ENCODE results near the gene ATXN1. TPM values are rescaled to one million over a fixed set of nuclear protein-coding genes. Genes with fewer than 3 reads are reported as not detected.

Gene ATXN1
- total RNA-seq, 1 donor from 2014 or later = 69.1 TPM

DNA sequence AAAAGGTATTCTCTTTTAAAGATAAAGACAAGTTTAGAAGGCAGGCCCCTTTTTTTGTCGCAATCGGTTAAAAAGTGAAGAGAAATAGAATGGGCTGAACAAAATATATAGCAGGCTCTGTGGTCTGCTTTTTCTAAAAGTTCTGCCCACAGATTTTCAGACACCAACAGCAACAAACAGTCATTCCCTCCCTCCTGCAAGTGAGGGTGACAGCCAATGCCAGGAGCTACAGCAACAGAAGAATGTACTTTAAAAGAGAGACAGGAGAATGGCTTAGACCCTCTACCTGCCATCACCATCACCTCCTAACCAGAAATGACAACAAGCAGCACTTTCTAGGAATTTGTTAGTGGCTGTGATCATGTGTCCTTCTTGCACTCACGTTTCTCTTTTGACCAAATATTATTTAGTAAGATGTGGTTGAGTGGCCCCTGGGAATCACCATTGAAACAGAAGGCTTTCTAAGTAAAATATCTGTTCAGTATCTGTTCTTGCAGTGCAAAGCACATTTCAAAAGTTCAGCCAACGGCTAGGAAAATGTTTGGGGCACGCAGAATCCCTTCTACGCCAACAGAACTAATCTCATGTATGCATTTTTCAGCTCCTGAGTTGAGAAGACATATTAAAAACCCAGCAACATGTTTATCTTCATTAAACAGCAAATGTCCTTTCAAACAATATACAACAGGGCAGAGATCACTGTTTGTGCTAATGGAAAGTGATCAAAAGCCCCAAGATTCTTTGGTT, 248.5 kb downstream of the ATXN1 start:
- intact Hi-C loops (cut with micrococcal nuclease) = loop anchor here (1.0 to 10.0 kb wide), 10 partner anchors 9 to 572 kb away; no protein-coding TSS in a partner anchor
- Mint-ChIP-seq H3K4me3 (ENCODE audit: low read depth) (no peak overlapping the region), H3K36me3 (ENCODE audit: low read depth) (peaks cover 57% of the 10 kb centered on the region), H3K27me3 (ENCODE audit: low read depth) (no peaks in the 10 kb centered on the region), H3K9me3 (no peaks in the 10 kb centered on the region), H3K4me1 (ENCODE audit: low read depth) (peaks cover 70% of the 10 kb centered on the region), H3K27ac (peak overlapping the region; percentile 84)
- no peak for DNase-seq (ENCODE audit: low spot score)

DNA sequence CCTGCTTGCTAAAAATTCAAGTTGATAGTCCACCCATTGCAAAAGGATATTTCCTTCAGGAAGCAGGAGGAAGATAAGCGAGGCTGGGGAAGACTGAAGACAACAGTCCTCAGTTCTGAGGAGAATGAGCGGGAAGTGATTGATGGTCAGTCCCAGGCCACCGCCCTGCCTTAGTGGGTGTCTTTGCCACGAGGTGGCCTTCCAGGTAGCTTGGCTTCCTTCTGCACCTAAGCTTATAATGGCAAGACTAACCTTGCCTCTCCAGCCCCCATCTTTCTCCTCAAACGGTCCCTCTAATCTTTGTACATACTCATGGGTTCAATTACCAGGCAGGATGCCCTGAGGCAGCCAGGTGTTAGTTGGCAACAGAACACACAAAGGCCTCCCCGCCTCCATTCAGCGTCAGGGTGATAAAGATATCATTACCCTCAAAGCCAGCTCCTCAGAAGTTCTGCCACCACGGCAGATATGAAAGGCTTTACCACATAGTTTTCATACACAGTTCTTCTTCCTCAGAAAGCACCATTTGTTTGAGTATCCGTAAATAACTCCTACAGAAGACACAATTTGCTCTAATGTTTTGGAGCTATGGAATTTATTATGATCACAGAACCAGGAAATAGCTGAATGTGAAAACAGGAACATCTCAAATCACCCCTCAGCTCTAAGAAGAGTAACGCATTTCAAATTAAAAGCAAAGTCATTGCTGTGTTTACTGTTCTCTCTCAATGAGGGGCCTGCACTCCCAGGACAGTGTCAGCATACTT, 249.4 kb downstream of the ATXN1 start:
- no peak for DNase-seq (ENCODE audit: low spot score)
- Mint-ChIP-seq H3K27ac (peak overlapping the region; percentile 84), H3K9me3 (no peaks in the 10 kb centered on the region), H3K4me1 (ENCODE audit: low read depth) (peaks cover 66% of the 10 kb centered on the region), H3K36me3 (ENCODE audit: low read depth) (peaks cover 54% of the 10 kb centered on the region), H3K4me3 (ENCODE audit: low read depth) (no peak overlapping the region), H3K27me3 (ENCODE audit: low read depth) (no peaks in the 10 kb centered on the region)
- intact Hi-C loops (cut with micrococcal nuclease) = loop anchor here (1.0 to 10.0 kb wide), 11 partner anchors 9 to 573 kb away; no protein-coding TSS in a partner anchor

DNA sequence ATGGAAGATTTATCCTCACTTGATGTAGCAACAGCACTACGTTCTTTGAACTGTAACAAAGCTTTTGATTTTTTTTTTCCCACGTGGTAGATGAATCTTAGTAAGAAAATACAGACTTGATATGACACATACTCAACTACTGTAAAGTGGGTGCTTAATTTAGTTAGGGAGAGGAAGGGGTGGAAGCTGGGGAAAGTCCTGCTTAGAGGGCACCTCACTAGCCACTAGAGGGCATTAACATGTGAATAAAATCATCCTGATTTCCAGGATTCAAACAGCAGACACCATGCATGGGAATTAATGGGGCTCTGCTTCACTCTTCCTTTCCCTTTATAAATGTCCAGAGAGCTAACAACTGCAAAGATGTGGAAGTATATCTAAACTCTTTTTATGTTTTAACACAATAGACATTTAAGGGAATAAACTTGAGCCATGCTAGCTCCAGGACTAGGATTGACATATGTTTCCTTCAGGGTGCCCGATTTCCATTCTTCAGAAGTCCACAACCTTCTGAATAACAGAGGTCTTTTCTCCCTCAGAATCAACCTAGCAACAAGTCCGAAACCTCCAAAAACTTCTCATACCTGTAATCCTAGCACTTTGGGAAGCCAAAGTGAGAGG, 250.1 kb downstream of the ATXN1 start:
- DNase-seq (ENCODE audit: low spot score) = no peak
- Mint-ChIP-seq H3K9me3 (no peaks in the 10 kb centered on the region), H3K36me3 (ENCODE audit: low read depth) (peaks cover 57% of the 10 kb centered on the region), H3K27ac (peak overlapping the region; percentile 84), H3K4me3 (ENCODE audit: low read depth) (peak overlapping the region; percentile 24), H3K27me3 (ENCODE audit: low read depth) (no peaks in the 10 kb centered on the region), H3K4me1 (ENCODE audit: low read depth) (peaks cover 70% of the 10 kb centered on the region)
- intact Hi-C loops (cut with micrococcal nuclease) = loop anchor here (2.0 to 10.0 kb wide), 7 partner anchors 39 to 574 kb away; no protein-coding TSS in a partner anchor

DNA sequence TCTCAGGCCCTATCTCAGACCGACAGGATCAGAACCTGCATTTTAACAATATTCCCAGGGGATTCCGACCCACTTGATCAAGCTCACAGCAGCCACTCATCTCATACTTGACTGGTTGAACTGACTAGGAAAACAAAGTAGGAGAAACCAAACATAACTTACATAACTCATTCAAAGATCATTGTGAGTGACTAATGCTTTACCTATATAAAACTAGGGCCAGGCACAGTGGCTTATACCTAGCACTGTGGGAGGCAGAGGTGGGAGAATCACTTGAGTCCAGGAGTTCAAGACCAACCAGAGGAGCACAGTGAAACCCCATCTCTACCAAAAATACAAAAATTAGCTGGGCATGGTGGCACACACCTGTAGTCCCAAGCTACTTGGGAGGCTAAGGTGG, 251.0 kb downstream of the ATXN1 start:
- H3K9me3 Mint-ChIP-seq = no peaks in the 10 kb centered on the region
- no peak overlapping the region for H3K4me3 Mint-ChIP-seq (ENCODE audit: low read depth)
- H3K27ac Mint-ChIP-seq = no peak overlapping the region
- intact Hi-C loops (cut with micrococcal nuclease) = loop anchor here (2.0 to 10.0 kb wide), 7 partner anchors 38 to 575 kb away; no protein-coding TSS in a partner anchor
- H3K27me3 Mint-ChIP-seq (ENCODE audit: low read depth) = no peaks in the 10 kb centered on the region
- peaks cover 61% of the 10 kb centered on the region for H3K36me3 Mint-ChIP-seq (ENCODE audit: low read depth)
- no peak for DNase-seq (ENCODE audit: low spot score)
- H3K4me1 Mint-ChIP-seq (ENCODE audit: low read depth) = peaks cover 78% of the 10 kb centered on the region

DNA sequence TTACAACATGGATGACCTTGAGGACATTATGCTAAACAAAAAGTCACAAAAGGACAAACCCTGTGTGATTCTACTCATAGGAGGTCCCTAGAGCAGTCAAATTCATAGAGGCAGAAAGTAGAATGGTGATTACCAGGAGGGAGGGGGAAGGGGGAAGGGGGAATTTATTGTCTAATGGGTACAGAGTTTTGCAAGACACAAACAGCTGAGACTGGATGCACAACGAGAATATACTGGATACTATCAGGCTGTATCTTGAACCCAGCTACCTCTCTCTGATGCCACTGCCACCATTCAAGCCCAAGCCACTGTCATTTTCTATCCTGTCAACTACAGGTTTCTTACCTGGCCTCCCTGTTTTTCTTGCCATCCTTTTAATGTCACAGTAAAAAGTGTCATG, 252.3 kb downstream of the ATXN1 start:
- Mint-ChIP-seq H3K36me3 (ENCODE audit: low read depth) (peaks cover 51% of the 10 kb centered on the region), H3K27me3 (ENCODE audit: low read depth) (no peaks in the 10 kb centered on the region), H3K4me1 (ENCODE audit: low read depth) (peaks cover 80% of the 10 kb centered on the region), H3K4me3 (ENCODE audit: low read depth) (no peak overlapping the region), H3K27ac (no peak overlapping the region), H3K9me3 (no peaks in the 10 kb centered on the region)
- no peak for DNase-seq (ENCODE audit: low spot score)
- intact Hi-C loops (cut with micrococcal nuclease) = no loop called here

DNA sequence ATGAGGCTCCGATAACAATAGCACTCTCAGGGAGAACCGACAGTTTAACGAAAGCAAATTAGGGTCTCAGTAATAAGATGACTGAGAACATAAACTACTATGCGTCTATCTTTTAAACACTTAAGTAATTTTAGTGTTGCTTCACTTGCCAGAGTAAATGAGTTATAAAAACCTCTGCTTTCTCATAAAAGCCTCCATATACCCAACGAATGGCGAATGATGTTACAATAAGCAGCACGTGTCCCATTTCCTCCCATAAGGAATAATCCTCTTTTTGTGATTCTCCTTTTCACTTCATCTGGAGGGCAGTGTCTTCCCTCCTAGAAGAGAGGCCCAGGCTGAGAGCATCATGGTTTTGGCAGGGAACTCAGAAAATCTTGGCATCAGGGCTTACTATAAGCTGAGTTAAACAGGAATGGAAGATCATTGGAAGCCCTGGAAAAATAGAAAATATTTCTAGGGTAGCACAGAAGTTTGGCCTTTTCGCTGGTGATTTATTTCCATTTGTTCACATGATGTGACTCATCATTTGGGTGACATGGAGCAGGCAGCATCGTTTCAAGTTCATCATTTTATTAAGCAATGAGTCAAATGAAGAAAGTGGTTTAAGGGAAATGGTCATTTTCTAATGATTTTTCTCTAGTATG, 255.4 kb downstream of the ATXN1 start:
- Mint-ChIP-seq H3K4me3 (ENCODE audit: low read depth) (no peak overlapping the region), H3K27ac (no peak overlapping the region), H3K4me1 (ENCODE audit: low read depth) (peaks cover 62% of the 10 kb centered on the region)

DNA sequence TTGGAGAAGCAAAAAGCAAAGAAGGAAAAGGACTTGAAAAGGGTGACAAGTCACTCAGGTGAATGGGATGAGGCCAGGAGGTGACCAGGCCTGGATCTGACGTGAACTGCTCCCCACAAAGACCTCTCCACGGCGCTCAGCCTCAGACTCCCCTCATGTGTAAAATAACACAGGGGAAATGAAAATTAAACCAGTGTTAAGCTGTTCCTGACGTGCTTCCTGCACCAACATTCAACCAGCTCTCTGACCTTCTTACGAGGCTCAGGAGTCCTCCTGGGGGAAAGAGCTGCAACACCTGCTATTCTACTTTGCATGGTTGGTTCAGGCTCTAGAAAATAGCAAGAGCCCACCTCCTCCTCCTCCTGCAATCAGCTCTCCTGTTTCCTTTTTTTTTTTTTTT, 256.7 kb downstream of the ATXN1 start:
- Mint-ChIP-seq H3K9me3 (peaks cover under 1% of the 10 kb centered on the region), H3K36me3 (ENCODE audit: low read depth) (peaks cover 50% of the 10 kb centered on the region), H3K4me1 (ENCODE audit: low read depth) (peaks cover 59% of the 10 kb centered on the region), H3K27me3 (ENCODE audit: low read depth) (no peaks in the 10 kb centered on the region), H3K27ac (peak overlapping the region; percentile 36), H3K4me3 (ENCODE audit: low read depth) (no peak overlapping the region)
- intact Hi-C loops (cut with micrococcal nuclease) = loop anchor here (2.0 kb wide), 1 partner anchor 22 kb away; no protein-coding TSS in a partner anchor
- DNase-seq (ENCODE audit: low spot score) = no peak

More for the DNA sequence above, 255.4 kb downstream of the ATXN1 start:
- intact Hi-C loops (cut with micrococcal nuclease) = loop anchor here (2.0 kb wide), 1 partner anchor 23 kb away; no protein-coding TSS in a partner anchor
- peaks cover 46% of the 10 kb centered on the region for H3K36me3 Mint-ChIP-seq (ENCODE audit: low read depth)
- no peaks in the 10 kb centered on the region for H3K9me3 Mint-ChIP-seq
- DNase-seq (ENCODE audit: low spot score) = no peak
- H3K27me3 Mint-ChIP-seq (ENCODE audit: low read depth) = no peaks in the 10 kb centered on the region

DNA sequence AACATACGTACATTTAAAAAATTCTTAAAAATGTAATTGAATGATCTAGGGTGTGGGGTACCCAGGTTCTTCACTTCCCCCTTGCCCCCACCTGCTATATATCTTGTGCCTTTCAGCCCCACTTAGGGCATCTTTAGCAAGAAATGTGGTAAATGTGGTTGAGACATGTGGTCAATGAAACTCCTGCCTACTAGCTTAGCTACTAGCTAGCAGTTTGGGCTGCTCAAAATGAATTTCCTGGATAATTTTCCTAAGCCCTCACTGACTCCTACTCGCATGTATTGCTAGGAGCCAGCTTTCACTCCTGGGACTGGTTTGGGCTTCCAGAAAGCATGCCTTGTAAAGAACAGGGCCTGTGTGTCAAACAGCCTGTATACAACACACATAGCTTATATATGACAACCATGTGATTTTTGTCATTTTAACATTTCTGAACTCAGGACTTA, 257.3 kb downstream of the ATXN1 start:
- Mint-ChIP-seq H3K4me1 (ENCODE audit: low read depth) (peaks cover 59% of the 10 kb centered on the region), H3K27ac (peak overlapping the region; percentile 68), H3K36me3 (ENCODE audit: low read depth) (peaks cover 50% of the 10 kb centered on the region), H3K9me3 (peaks cover 6% of the 10 kb centered on the region), H3K27me3 (ENCODE audit: low read depth) (no peaks in the 10 kb centered on the region), H3K4me3 (ENCODE audit: low read depth) (no peak overlapping the region)
- no peak for DNase-seq (ENCODE audit: low spot score)
- intact Hi-C loops (cut with micrococcal nuclease) = loop anchor here (1.0 to 2.0 kb wide), 2 partner anchors 8 to 21 kb away; no protein-coding TSS in a partner anchor

DNA sequence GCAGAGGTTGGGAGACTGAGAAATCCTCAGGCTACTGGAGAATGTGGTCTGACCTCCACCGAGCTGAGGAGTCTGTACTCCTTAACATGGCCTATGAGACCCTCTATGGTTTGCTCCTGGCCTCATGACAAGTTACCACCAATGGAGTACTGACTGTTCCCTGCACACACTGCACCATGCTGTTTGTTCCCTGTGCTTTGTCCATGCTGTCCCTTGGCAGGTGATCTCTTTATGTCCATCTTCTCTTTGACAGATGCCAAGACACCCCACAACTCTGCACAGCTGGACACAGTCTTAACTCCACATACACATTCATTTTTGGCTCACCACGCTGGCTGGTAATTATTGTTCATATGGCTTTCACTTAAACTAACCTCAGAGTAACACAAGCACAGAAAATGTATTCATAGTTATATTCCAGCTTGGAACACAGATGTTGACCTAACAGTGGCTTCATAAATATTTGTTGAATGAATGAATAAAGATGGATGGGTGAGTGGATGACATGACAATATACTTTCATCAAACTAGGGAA, 258.0 kb downstream of the ATXN1 start:
- DNase-seq (ENCODE audit: low spot score) = no peak
- Mint-ChIP-seq H3K9me3 (peaks cover 9% of the 10 kb centered on the region), H3K27me3 (ENCODE audit: low read depth) (no peaks in the 10 kb centered on the region), H3K36me3 (ENCODE audit: low read depth) (peaks cover 51% of the 10 kb centered on the region), H3K4me3 (ENCODE audit: low read depth) (peak overlapping the region; percentile 5), H3K27ac (peak overlapping the region; percentile 53), H3K4me1 (ENCODE audit: low read depth) (peaks cover 56% of the 10 kb centered on the region)
- intact Hi-C loops (cut with micrococcal nuclease) = loop anchor here (1.0 kb wide), 1 partner anchor 9 kb away; no protein-coding TSS in a partner anchor

DNA sequence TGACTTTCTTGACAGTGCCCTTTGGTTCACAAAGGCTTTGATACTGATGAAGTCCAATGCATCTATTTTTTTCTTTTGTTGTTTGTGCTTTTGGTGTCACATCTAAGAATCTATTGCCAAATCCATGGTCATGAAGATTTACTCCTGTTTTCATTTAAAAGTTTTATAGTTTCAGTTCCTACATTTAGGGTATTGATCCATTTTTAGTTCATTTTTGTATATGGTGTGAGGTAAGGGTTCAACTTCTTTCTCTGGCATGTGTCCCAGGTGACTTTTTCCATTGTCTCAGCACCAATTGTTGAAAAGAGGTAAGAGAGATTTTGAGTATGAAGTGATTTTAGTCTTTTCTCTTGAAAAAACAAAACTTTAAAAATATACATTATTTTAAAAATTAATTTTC, 262.3 kb downstream of the ATXN1 start:
- Mint-ChIP-seq H3K36me3 (ENCODE audit: low read depth) (peaks cover 54% of the 10 kb centered on the region), H3K9me3 (peaks cover 9% of the 10 kb centered on the region), H3K4me3 (ENCODE audit: low read depth) (no peak overlapping the region), H3K4me1 (ENCODE audit: low read depth) (peaks cover 57% of the 10 kb centered on the region), H3K27me3 (ENCODE audit: low read depth) (no peaks in the 10 kb centered on the region), H3K27ac (no peak overlapping the region)
- intact Hi-C loops (cut with micrococcal nuclease) = no loop called here
- no peak for DNase-seq (ENCODE audit: low spot score)

DNA sequence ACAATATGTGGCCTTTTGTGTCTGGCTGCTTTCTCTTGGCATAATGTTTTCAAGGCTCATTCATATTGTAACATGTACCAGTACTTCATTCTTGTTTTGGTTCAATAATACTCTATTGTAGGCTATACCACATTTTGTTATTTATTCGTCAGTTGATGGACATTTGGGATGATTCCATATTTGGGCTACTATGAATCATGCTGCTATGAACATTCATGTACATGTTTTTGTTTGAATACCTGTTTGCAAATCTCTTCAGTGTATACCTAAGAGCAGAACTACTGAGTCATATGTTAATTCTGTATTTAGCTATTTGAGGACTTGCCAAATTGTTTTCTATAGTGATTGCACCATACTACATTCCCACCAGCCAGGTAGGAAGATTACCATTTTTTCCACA, 263.0 kb downstream of the ATXN1 start:
- no peak overlapping the region for H3K4me3 Mint-ChIP-seq (ENCODE audit: low read depth)
- intact Hi-C loops (cut with micrococcal nuclease) = no loop called here

More for the DNA sequence above, 263.0 kb downstream of the ATXN1 start:
- H3K36me3 Mint-ChIP-seq (ENCODE audit: low read depth) = peaks cover 53% of the 10 kb centered on the region
- no peak overlapping the region for H3K27ac Mint-ChIP-seq
- no peak for DNase-seq (ENCODE audit: low spot score)
- H3K9me3 Mint-ChIP-seq = peaks cover 9% of the 10 kb centered on the region
- H3K4me1 Mint-ChIP-seq (ENCODE audit: low read depth) = peaks cover 57% of the 10 kb centered on the region
- H3K27me3 Mint-ChIP-seq (ENCODE audit: low read depth) = no peaks in the 10 kb centered on the region

All from activated T-helper 2 cell treated with anti-CD3 and anti-CD28 coated beads, Interferon-gamma antibody, Interleukin-2, Interleukin-4, amounts not matched to agents 10 μg/mL and 5 μg/mL and 100 μg/mL, durations not matched to agents 14 hours and 24 hours and 36 hours (primary cell).